Measurements from ENCODE around the gene BOK.
"Not testable (repeated sequence)": the region's sequence is repeated elsewhere in the genome, so short reads cannot be mapped to it uniquely, and the experiment has no call there.

- TF ChIP-seq, protein P1, sequence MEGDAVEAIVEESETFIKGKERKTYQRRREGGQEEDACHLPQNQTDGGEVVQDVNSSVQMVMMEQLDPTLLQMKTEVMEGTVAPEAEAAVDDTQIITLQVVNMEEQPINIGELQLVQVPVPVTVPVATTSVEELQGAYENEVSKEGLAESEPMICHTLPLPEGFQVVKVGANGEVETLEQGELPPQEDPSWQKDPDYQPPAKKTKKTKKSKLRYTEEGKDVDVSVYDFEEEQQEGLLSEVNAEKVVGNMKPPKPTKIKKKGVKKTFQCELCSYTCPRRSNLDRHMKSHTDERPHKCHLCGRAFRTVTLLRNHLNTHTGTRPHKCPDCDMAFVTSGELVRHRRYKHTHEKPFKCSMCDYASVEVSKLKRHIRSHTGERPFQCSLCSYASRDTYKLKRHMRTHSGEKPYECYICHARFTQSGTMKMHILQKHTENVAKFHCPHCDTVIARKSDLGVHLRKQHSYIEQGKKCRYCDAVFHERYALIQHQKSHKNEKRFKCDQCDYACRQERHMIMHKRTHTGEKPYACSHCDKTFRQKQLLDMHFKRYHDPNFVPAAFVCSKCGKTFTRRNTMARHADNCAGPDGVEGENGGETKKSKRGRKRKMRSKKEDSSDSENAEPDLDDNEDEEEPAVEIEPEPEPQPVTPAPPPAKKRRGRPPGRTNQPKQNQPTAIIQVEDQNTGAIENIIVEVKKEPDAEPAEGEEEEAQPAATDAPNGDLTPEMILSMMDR (conservative IDR thresholded peaks at IDR 0.05; ENCODE audit: low read depth, low read length) = not testable (repeated sequence)
- not testable (repeated sequence) for TF ChIP-seq CEBPB (IDR thresholded peaks at IDR 0.05; ENCODE audit: low read depth, low read length); ELK1 (IDR thresholded peaks at IDR 0.05; ENCODE audit: borderline replicate concordance, low read depth, low read length); FOS (IDR thresholded peaks at IDR 0.05; ENCODE audit: low read depth, low read length); POLR2A (IDR thresholded peaks at IDR 0.05; ENCODE audit: low read depth, low read length); MAFK (IDR thresholded peaks at IDR 0.05; ENCODE audit: low read depth, low read length); RFX5 (IDR thresholded peaks at IDR 0.05; ENCODE audit: low read depth, low read length); RAD21 (IDR thresholded peaks at IDR 0.05; ENCODE audit: low read length); MXI1 (IDR thresholded peaks at IDR 0.05; ENCODE audit: borderline replicate concordance, low read depth, low read length)
These were observed 14.5 kb downstream of the BOK start for GRCh38 chr2:241572915-241573651.
